T-helper 17 cell (primary cell): Measurements from ENCODE around the gene C2orf68. TPM values are rescaled to one million over a fixed set of nuclear protein-coding genes. Genes with fewer than 3 reads are reported as not detected.
"Not testable (repeated sequence)": the region's sequence is repeated elsewhere in the genome, so short reads cannot be mapped to it uniquely, and the experiment has no call there.

Experiments used
- ATAC-seq: fragments of 150-1000 bp; cut with Tn5 transposase; 2 replicates; pipeline ENCODE4 v1.10.0; 2021; ENCODE audit warnings: mild to moderate bottlenecking, moderate library complexity
- DNase-seq, 3 donors: peaks; one replicate each; pipeline versions ENCODE4 v3.0.0 to v3.0.0-alpha.2; 2020 to 2021
- H3K9me3 ChIP-seq: one replicate; pipeline ENCODE4 v1.7.0; 2013; ENCODE audit warnings: low read length, mild to moderate bottlenecking; ENCODE audit not compliant: control insufficient read depth, poor library complexity, severe bottlenecking
- H3K27ac Mint-ChIP-seq: one replicate; pipeline ENCODE4 v1.8.0; 2022; ENCODE audit warnings: mild to moderate bottlenecking, moderate library complexity, mixed read lengths
- H3K27me3 Mint-ChIP-seq: one replicate; pipeline ENCODE4 v1.8.0; 2022; ENCODE audit warnings: mixed read lengths
- H3K36me3 Mint-ChIP-seq: one replicate; pipeline ENCODE4 v1.8.0; 2022; ENCODE audit warnings: low read depth, mixed read lengths
- H3K4me1 Mint-ChIP-seq: one replicate; pipeline ENCODE4 v1.8.0; 2022; ENCODE audit warnings: mild to moderate bottlenecking, mixed read lengths
- H3K4me3 Mint-ChIP-seq: one replicate; pipeline ENCODE4 v1.8.0; 2022; ENCODE audit warnings: mild to moderate bottlenecking, moderate library complexity, mixed read lengths
- total RNA-seq, 4 donors: library from RNA in 2 of 4; stranded (reverse) in 2 of 4; gene quantifications; one replicate each; pipeline ENCODE4 v1.2.3 and lab custom pipeline; 2022 to 2026

Gene C2orf68
- total RNA-seq, 2 donors from 2014 or later, result 31.2 to 37.3 TPM

DNA sequence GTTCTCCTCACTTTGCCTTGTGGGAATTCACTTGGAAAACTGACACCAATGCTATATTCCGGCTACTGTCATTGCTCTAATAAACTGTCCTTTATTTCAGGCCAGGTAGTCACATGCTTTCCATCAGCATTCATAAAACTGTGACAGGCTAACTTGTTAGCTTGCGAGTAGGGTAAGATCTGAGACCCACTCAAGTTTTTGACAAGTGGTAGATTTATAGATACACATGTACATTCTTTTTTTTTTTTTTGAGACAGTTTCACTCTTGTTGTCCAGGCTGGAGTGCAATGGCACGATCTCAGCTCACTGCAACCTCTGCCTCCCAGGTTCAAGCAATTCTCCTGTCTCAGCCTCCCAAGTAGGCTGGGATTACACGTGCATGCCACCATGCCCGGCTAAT is 5.9 kb upstream of the C2orf68 start:
- not testable (repeated sequence) for DNase-seq, ATAC-seq, H3K27me3 Mint-ChIP-seq, H3K9me3 ChIP-seq, H3K36me3 Mint-ChIP-seq
- H3K4me1 Mint-ChIP-seq, result peaks cover 16% of the 10 kb centered on the region
- peak overlapping the region; percentile 95 for H3K27ac Mint-ChIP-seq
- H3K4me3 Mint-ChIP-seq, result peak overlapping the region; percentile 99

DNA sequence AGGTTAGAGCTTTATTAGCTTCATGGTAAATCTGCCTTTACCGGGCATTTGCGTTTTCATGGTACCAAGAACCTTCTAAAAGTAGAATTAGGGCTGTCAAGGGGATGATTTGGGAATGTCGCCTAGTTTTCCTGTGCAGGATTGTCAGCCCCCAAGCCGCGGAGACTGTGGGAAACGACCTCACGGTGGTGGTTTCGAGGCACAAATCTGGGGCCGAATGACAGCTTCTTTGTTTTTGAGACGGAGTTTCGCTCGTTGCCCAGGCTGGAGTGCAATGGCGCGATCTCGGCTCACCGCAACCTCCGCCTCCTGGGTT is 3.5 kb upstream of the C2orf68 start:
- H3K27me3 Mint-ChIP-seq, result no peaks in the 10 kb centered on the region
- no peaks in the 10 kb centered on the region for H3K9me3 ChIP-seq
- H3K27ac Mint-ChIP-seq, result peak overlapping the region; percentile 95
- peaks cover 17% of the 10 kb centered on the region for H3K4me1 Mint-ChIP-seq
- H3K36me3 Mint-ChIP-seq, result peaks cover 2% of the 10 kb centered on the region
- ATAC-seq (no peak), DNase-seq (no peak)
- no peak overlapping the region for H3K4me3 Mint-ChIP-seq

DNA sequence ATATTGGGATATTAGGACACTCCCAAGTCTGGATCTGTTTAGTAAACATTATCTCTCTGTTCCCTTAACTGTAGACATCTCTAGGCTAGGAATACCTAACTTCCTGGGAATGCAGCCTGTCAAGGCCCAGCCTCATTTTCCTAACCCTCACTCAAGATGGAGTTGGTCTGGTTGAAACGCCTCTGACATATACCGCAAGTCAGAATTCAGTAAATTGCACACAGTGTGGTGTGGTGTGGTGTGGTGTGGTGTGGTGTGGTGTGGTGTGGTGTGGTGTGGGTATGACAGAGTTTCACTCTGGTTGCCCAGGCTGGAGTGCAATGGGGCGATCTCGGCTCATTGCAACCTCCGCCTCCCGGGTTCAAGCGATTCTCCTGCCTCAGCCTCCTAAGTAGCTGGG is 2.9 kb upstream of the C2orf68 start:
- not testable (repeated sequence) for H3K9me3 ChIP-seq, H3K27ac Mint-ChIP-seq, ATAC-seq, H3K4me3 Mint-ChIP-seq, H3K27me3 Mint-ChIP-seq, DNase-seq, H3K36me3 Mint-ChIP-seq
- H3K4me1 Mint-ChIP-seq, result peaks cover 22% of the 10 kb centered on the region

DNA sequence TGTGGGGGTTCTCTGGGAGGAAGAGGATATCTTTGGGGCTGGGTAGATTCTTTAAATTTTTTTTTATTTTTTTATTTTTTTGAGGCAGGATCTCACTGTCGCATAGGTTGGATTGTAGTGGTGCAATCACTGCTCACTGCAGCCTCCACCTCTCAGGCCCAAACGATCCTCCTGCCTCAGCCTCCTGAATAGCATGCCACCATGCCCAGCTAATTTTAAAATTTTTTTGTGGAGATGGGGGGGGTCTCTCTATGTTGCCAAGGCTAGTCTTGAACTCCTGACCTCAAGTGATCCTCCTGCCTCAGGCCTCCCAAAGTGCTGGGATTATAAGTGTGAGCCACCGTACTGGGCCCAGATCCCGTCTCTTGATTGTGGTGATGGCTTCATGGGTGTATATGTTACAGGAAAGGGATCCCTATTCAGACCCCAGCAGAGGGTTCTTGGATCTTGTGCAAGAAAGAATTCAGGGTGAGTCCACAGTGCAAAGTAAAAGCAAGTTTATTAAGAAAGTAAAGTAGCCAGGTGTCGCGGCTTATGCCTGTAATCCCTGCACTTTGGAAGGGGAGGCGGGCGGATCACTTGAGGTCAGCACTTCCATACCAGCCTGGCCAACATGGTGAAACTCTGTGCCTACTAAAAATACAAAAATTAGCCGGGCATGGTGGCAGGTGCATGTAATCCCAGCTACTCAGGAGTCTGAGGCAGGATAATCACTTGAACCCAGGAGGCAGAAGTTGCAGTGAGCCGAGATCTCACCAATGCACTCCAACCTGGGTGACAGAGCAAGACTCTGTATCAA is 2.0 kb upstream of the C2orf68 start:
- Mint-ChIP-seq H3K27me3 (no peaks in the 10 kb centered on the region), H3K27ac (no peak overlapping the region), H3K36me3 (no peaks in the 10 kb centered on the region), H3K4me3 (no peak overlapping the region), H3K4me1 (peaks cover 23% of the 10 kb centered on the region)
- DNase-seq (no peak), ATAC-seq (no peak)
- no peaks in the 10 kb centered on the region for H3K9me3 ChIP-seq

DNA sequence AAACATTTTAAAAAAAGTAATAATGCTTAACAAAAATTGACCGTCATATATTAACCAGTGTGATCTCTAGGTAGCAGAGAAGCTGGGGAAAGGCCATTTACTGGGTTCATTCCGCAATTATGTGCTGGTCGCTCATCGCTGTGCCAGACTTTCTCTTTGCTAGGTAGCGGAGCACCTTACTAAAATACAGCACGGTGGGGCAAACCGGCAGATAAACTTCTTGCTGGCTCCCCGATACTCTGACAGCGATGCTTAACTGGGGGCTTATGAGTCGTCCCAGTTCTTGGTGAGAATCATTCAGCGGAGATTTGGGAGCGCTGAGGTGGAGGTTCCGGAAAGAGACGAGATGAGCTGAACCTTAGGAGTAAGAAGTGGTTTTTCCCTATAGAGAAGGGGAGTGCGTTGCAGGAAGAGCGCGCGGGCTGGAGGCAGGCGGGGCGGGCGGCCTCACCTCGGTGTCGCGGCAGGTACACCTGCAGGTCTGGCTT is 605 bp downstream of the C2orf68 start:
- peak; percentile 17 for ATAC-seq
- no peak for DNase-seq
- H3K9me3 ChIP-seq, result no peaks in the 10 kb centered on the region
- no peaks in the 10 kb centered on the region for H3K36me3 Mint-ChIP-seq
- no peaks in the 10 kb centered on the region for H3K27me3 Mint-ChIP-seq
- peak overlapping the region; percentile 96 for H3K4me3 Mint-ChIP-seq
- peaks cover 24% of the 10 kb centered on the region for H3K4me1 Mint-ChIP-seq
- peak overlapping the region; percentile 90 for H3K27ac Mint-ChIP-seq

DNA sequence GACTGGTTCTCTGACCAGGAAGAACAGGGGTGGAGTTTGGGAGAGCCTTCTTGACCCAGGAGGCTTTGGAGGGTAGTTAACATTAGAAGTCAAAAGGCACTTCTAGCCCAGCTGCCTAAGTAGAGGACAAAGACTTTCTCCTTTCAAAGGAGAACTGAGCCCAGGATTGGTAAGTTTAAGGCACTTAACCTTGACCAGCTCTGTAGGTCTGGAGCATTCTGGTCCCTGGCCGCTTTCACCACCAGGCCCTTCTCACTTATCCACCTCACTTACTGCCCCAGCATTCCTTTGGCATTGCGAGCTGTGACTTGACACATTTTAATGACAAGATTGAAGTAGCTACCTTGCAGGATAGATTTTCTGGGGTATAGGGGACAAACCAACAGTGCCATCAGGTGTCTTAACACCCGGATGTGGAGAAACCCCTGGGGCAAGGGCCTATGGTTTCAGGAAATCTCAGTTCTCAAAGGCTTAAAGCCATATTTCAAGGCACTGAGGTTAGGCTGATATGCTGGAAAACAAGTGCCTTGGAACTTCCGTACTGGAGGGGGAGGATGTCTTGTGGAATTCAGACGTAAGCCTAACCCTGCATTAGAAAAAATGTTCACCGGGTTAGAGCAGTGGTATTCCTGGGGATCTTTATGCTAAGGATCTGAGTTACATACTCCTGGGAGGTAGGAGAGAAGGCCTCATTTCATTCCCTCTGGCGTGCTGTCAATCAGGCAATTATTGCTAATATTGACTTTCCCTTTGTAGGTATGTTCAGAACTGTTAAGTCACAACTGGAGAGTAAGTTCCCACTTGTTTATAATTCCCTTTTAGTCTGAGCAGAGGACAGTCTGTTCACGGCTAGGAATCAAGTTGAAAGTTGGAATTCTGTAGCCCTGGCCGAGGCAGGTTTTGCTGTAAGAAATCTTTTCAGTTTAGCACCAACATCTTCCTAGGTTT is 4.3 kb downstream of the C2orf68 start:
- ATAC-seq, result no peak
- H3K9me3 ChIP-seq, result no peaks in the 10 kb centered on the region
- Mint-ChIP-seq H3K27ac (peak overlapping the region; percentile 67), H3K27me3 (no peaks in the 10 kb centered on the region), H3K36me3 (peaks cover 2% of the 10 kb centered on the region), H3K4me1 (peaks cover 32% of the 10 kb centered on the region), H3K4me3 (no peak overlapping the region)
- no peak for DNase-seq

DNA sequence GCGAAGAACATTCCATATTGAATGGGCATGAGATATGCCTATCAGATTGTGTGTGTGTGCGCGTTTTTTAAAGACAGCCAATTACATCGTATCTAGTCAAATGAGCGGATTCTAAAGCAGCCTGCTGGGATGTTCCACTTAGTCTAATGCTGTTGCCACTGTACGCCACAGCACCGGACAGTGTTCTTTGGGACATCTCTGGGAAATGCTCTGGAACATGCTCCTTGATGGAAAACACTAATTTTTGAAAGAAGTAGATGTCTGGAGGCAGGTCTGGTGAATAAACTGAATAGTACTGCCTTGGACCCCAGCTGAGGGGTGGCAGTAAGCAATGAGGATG is 5.8 kb downstream of the C2orf68 start:
- H3K36me3 Mint-ChIP-seq, result peaks cover 2% of the 10 kb centered on the region
- H3K27ac Mint-ChIP-seq, result no peak overlapping the region
- peaks cover 34% of the 10 kb centered on the region for H3K4me1 Mint-ChIP-seq
- no peak for DNase-seq
- H3K27me3 Mint-ChIP-seq, result no peaks in the 10 kb centered on the region
- no peaks in the 10 kb centered on the region for H3K9me3 ChIP-seq
- H3K4me3 Mint-ChIP-seq, result no peak overlapping the region
- ATAC-seq, result no peak

DNA sequence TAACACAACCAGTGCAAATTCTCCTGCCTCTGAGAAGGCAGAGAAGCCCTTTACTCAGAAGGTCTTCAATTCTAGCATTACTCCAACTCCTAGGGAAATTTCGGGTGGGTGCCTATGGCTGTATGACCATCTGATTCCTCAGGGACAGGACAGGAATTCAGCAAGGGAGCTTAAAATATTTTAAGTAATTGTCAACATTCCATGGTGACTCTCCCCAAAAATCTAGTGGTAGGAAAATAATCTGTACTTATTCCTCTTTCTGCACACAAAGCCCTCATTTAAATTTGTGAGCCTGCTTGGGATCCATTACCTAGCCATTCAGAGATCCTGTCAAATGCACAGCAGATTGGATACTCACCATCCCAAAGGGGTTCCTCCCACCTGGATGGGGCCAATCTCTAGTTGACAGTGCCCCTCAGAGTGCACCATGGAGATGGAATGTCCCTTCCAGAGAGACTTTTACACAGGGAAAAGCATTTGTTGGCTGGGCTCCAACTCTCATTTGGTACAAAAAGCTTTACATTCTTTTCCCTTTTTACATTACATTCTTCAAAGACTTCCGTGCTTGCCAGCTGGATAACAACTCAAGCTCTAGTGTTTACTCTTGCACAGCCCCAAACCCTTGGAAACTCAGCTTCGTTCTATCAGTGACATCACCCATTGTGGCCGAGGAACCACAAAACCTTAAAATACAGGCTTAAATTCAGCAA is 6.3 kb downstream of the C2orf68 start:
- DNase-seq (no peak), ATAC-seq (no peak)
- no peak overlapping the region for H3K27ac Mint-ChIP-seq
- H3K4me1 Mint-ChIP-seq, result peaks cover 34% of the 10 kb centered on the region
- H3K27me3 Mint-ChIP-seq, result no peaks in the 10 kb centered on the region
- H3K9me3 ChIP-seq, result no peaks in the 10 kb centered on the region
- peaks cover 2% of the 10 kb centered on the region for H3K36me3 Mint-ChIP-seq
- H3K4me3 Mint-ChIP-seq, result no peak overlapping the region

DNA sequence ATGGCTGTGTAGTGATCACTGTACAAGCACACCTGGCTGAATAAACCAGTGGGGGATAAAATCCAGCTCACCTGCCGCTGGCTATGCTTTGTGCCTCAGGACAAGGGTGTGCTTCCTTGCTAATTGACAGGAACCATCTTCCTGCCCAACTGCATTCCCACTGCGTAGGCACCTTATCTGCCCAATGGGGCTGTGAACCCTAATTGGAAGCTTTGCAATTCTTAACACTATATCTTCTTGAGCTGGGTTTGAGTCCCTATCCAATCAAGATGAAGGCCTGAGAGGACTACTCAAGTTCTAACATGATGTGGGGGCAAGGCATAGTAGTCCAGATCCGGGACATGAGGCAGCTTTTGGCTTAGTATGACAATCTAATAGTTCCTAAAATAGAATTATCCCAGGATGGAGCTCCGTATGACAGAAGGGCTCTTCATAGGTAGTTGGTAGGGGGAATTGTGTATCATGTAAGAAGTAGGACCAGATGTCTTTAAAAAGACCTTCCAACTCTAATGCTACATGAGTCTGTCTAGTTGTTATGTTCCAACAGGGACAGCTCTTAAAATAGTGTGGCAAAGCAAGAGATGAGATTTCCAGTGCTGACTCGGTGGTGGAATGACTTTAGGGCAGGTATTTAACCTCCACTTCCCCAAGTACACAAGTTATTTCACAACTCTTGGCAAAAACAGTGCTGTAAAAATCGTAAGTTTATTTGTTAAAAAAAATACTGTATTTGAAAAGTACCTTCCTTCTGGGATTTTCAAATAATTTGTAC is 7.1 kb downstream of the C2orf68 start:
- no peak for ATAC-seq
- H3K4me1 Mint-ChIP-seq, result peaks cover 33% of the 10 kb centered on the region
- H3K4me3 Mint-ChIP-seq, result no peak overlapping the region

DNA sequence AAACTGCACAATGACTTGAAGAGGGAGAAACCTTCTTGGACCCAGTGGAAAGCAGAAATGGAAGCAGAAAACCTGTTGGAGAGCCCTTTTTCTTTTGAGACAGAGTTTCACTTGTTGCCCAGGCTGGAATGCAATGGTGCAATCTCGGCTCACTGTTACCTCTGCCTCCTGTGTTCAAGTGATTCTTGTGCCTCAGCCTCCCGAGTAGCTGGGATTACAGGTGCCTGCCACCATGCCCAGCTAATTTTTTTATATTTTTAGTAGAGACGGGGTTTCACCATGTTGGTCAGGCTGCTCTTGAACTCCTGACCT is 7.8 kb downstream of the C2orf68 start:
- not testable (repeated sequence) for DNase-seq, ATAC-seq, H3K27me3 Mint-ChIP-seq, H3K9me3 ChIP-seq, H3K36me3 Mint-ChIP-seq
- H3K4me1 Mint-ChIP-seq, result peaks cover 31% of the 10 kb centered on the region
- peak overlapping the region; percentile 94 for H3K4me3 Mint-ChIP-seq
- peak overlapping the region; percentile 4 for H3K27ac Mint-ChIP-seq

More for the DNA sequence above, 7.1 kb downstream of the C2orf68 start:
- DNase-seq, result no peak
- Mint-ChIP-seq H3K27me3 (no peaks in the 10 kb centered on the region), H3K36me3 (peaks cover 2% of the 10 kb centered on the region), H3K27ac (peak overlapping the region; percentile 4)
- no peaks in the 10 kb centered on the region for H3K9me3 ChIP-seq

DNA sequence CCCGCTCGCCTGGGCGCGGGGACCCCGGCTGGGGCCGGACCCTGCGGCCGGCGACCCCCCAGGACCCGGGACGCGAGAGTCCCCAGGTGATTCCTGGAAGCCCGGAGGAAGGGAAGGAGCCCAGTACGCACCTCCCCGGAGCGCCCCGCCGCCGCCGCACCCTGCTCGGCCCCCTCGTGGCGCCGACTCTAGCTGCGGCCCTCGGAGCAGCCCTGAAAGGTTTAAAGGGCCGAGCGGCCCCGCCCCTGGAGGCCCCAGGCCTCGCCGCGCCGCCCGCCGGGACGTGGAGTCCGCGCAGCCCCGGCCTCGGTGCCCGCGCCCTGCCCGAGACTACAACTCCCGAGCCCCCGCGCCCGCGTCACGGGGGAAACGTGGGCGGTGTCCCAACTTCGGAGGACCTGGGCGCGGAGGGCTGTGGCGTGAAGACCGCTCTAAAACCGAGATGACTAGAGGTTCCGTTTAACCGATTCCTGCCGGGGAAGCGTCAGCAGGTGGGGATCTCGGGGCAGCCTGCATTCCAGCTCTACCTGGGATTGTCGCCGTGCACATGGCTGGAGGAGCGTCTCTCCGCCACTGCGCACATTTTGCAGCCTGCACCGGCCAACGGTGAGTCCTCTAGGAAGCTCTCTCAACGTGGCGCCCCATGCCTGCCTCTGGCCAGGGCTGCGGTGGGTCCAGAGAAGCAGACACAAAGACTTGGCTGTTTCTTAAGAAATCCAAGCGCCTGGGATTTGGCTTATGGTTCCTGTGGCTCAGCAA is 9.2 kb downstream of the C2orf68 start, which contains the start of gene TMEM150A:
TMEM150A (minus strand) TSS at position 223 of the 759 bp plus-strand sequence. CDS start 750 bp downstream, outside the sequence.
- peak within 1 kb of the TSS; percentile 94 for H3K4me3 Mint-ChIP-seq
- no peaks in the 10 kb centered on the region for H3K27me3 Mint-ChIP-seq
- peak; percentile 75 to 77 (median 76) for DNase-seq
- H3K27ac Mint-ChIP-seq, result peak within 1 kb of the TSS; percentile 60
- H3K36me3 Mint-ChIP-seq, result peaks cover 2% of the 10 kb centered on the region
- H3K9me3 ChIP-seq, result no peaks in the 10 kb centered on the region
- H3K4me1 Mint-ChIP-seq, result peaks cover 25% of the 10 kb centered on the region
- ATAC-seq, result peak; percentile 93
